SU-DHL-6 (cell line): ENCODE results near the gene CRYBG3.

Source experiments
- H2AFZ ChIP-seq: fragments of 200-600 bp; sonication (generic); 2 replicates; pipeline ENCODE4 v1.6.1; 2014; ENCODE audit warnings: low read depth, mild to moderate bottlenecking, moderate library complexity, mixed read lengths, antibody characterized with exemption, low read length; ENCODE audit not compliant: severe bottlenecking
- H3F3A ChIP-seq: fragments of 200-600 bp; shearing (Covaris generic); 2 replicates; pipeline ENCODE4 v1.6.0; 2016; ENCODE audit warnings: antibody characterized with exemption, mild to moderate bottlenecking; ENCODE audit not compliant: insufficient read depth
- H3K27ac ChIP-seq: fragments of 200-600 bp; sonication (generic); 2 replicates; pipeline ENCODE4 v1.5.1; 2016; ENCODE audit warnings: low read depth, mild to moderate bottlenecking, low read length, moderate library complexity, mixed read lengths
- H3K27me3 ChIP-seq: fragments of 200-600 bp; sonication (generic), shearing (Covaris generic); 2 replicates; pipeline ENCODE4 v1.6.0; 2014; ENCODE audit warnings: mild to moderate bottlenecking, low read length
- H3K36me3 ChIP-seq: fragments of 200-600 bp; sonication (generic); 2 replicates; pipeline ENCODE4 v1.6.1; 2014; ENCODE audit warnings: mild to moderate bottlenecking, low read length, mixed read lengths
- H3K4me2 ChIP-seq: fragments of 300-600, 200-600 bp; shearing (Covaris generic), sonication (generic); 2 replicates; pipeline ENCODE4 v1.6.0; 2014; ENCODE audit warnings: low read length, low read depth, mild to moderate bottlenecking; ENCODE audit not compliant: poor library complexity, severe bottlenecking
- H3K4me3 ChIP-seq: fragments of 200-600 bp; sonication (generic); 2 replicates; pipeline ENCODE4 v1.5.1; 2014; ENCODE audit warnings: antibody characterized with exemption, low read length, mild to moderate bottlenecking, mixed read lengths; ENCODE audit not compliant: insufficient read depth, poor library complexity, severe bottlenecking
- H3K79me2 ChIP-seq: fragments of 200-600 bp; sonication (generic); 2 replicates; pipeline ENCODE4 v1.6.1; 2014; ENCODE audit warnings: mild to moderate bottlenecking, low read length, moderate library complexity; ENCODE audit not compliant: insufficient read depth
- H3K9ac ChIP-seq: fragments of 200-600 bp; sonication (generic); 2 replicates; pipeline ENCODE4 v1.7.0; 2014; ENCODE audit warnings: mild to moderate bottlenecking, low read length
- H3K9me2 ChIP-seq: fragments of 200-600 bp; sonication (generic); replicated peaks from 2 replicates; pipeline ENCODE4 v1.6.1; 2014; ENCODE audit warnings: low read length; ENCODE audit not compliant: insufficient read depth
- H3K9me3 ChIP-seq: fragments of 200-600 bp; sonication (generic); 2 replicates; pipeline ENCODE4 v1.6.1; 2014; ENCODE audit warnings: low read length, mixed read lengths; ENCODE audit not compliant: insufficient read depth
- H4K20me1 ChIP-seq: fragments of 200-600 bp; sonication (generic); 2 replicates; pipeline ENCODE4 v1.6.1; 2014; ENCODE audit warnings: low read depth, mild to moderate bottlenecking, antibody characterized with exemption, low read length, moderate library complexity, mixed read lengths
- CTCF ChIP-seq: fragments of 200-600 bp; sonication (generic); IDR thresholded peaks from one replicate; pipeline ENCODE4 v1.5.1; 2017; ENCODE audit warnings: antibody characterized with exemption, mild to moderate bottlenecking, low read length, moderate library complexity; ENCODE audit not compliant: insufficient read depth, poor library complexity, severe bottlenecking
- EZH2phosphoT487 ChIP-seq: fragments of 200-600 bp; sonication (generic), shearing (Covaris generic); conservative IDR thresholded peaks from 2 replicates; pipeline ENCODE4 v1.6.1; 2018; ENCODE audit warnings: mild to moderate bottlenecking, antibody characterized with exemption, low read length, moderate library complexity, mixed read lengths

The CRYBG3 gene

DNA sequence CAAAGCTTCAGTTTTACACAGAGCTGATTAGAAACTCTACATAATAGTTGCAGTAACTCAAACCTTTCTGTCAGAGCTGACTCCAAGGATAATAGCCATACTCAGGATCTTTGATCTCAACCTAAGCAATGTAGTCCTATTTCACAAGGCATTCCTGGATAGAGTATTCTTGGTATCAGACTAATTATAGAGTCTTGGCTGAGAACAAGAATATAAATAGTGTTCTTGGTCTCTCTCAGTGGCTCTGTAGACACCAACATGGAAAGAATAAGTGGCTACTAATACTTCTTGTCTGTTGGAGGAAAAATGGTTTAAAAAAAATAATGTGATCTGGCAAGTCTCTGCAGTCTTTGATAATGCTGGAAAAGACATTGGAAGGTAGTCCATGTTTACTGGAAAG, 94.8 kb downstream of the CRYBG3 start:
- H3K27ac ChIP-seq: no peak overlapping the region
- TF ChIP-seq CTCF (no peak), EZH2phosphoT487 (no peak)
- no peaks in the 10 kb centered on the region for H3K9me3 ChIP-seq
- H3F3A ChIP-seq: no peaks in the 10 kb centered on the region
- no peaks in the 10 kb centered on the region for H3K79me2 ChIP-seq
- no peak overlapping the region for H3K9ac ChIP-seq
- no peak overlapping the region for H2AFZ ChIP-seq
- H4K20me1 ChIP-seq: no peaks in the 10 kb centered on the region
- no peak overlapping the region for H3K4me3 ChIP-seq
- no peaks in the 10 kb centered on the region for H3K36me3 ChIP-seq
- H3K27me3 ChIP-seq: no peaks in the 10 kb centered on the region
- H3K4me2 ChIP-seq: no peak overlapping the region
- no peaks in the 10 kb centered on the region for H3K9me2 ChIP-seq

- no peaks in the 10 kb centered on the region for H3K36me3 ChIP-seq
- no peak overlapping the region for H3K4me3 ChIP-seq
- H3F3A ChIP-seq: no peaks in the 10 kb centered on the region
- H3K27ac ChIP-seq: no peak overlapping the region
- no peaks in the 10 kb centered on the region for H3K27me3 ChIP-seq
- H2AFZ ChIP-seq: no peak overlapping the region
- no peak overlapping the region for H3K4me2 ChIP-seq
- TF ChIP-seq CTCF: no peak
- TF ChIP-seq EZH2phosphoT487: no peak
- H3K9me2 ChIP-seq: no peaks in the 10 kb centered on the region
- H4K20me1 ChIP-seq: no peaks in the 10 kb centered on the region
- no peaks in the 10 kb centered on the region for H3K79me2 ChIP-seq
- no peak overlapping the region for H3K9ac ChIP-seq
- no peaks in the 10 kb centered on the region for H3K9me3 ChIP-seq
Observed at GRCh38 chr3:97917813-97918536, 96.2 kb downstream of the CRYBG3 start.

- no peaks in the 10 kb centered on the region for H3K9me3 ChIP-seq
- no peaks in the 10 kb centered on the region for H3K79me2 ChIP-seq
- no peak for TF ChIP-seq CTCF
- no peak for TF ChIP-seq EZH2phosphoT487
- no peaks in the 10 kb centered on the region for H3F3A ChIP-seq
- H4K20me1 ChIP-seq: no peaks in the 10 kb centered on the region
- H3K9me2 ChIP-seq: no peaks in the 10 kb centered on the region
- no peaks in the 10 kb centered on the region for H3K36me3 ChIP-seq
- no peak overlapping the region for H3K4me2 ChIP-seq
- H3K27ac ChIP-seq: no peak overlapping the region
- H3K4me3 ChIP-seq: no peak overlapping the region
- no peak overlapping the region for H3K9ac ChIP-seq
- H2AFZ ChIP-seq: no peak overlapping the region
- H3K27me3 ChIP-seq: no peaks in the 10 kb centered on the region
Observed at GRCh38 chr3:97927704-97928103, 105.9 kb downstream of the CRYBG3 start.
